Measurements from ENCODE around the gene CCDC148. TPM values are rescaled to one million over a fixed set of nuclear protein-coding genes. Genes with fewer than 3 reads are reported as not detected.

The CCDC148 gene
- total and polyA plus RNA-seq, 2 donors: 0.55 to 1.1 TPM

DNA sequence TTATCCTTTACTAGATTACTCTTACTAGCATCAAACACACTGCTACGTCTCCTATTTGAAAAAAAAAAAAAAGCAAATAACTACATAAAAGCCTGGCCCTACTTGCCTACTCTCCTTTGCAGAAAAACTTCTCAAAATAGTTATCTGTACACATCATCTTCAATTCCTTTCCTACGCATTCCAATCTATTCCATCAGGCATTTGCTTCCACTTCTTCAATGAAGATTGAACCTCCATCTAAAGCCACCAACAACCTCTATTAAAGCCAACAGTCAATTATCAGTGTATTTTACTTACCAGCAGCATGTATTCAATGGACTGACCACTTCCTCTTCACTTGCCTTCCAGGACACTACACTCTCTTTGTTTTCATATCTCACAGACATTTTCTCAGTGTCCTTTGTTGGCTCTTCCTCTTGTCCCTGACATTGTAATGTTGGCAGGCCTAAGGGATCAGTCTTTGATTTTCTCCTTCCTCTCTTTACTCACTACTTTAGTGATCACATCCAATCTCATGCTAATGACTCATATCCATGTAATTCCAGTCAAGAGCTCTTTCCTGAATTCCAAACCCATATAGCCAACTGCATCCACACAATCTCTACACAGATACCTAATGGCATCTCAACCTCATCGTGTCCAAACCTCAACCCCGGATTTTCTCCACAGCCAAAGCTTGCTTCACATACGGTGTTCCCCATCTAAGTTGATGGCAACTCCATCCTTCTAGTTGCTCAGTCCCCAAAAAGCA lies 131.3 kb downstream of the CCDC148 start:
- DNase-seq (ENCODE audit: low read depth in 6 of 9, low spot score in 9 of 9): no peak
- Histone ChIP-seq H3K36me3 (ENCODE audit: control insufficient read depth in 2 of 2, insufficient read depth in 2 of 2, low read length in 1 of 2) (no peaks in the 10 kb centered on the region), H3K27me3 (ENCODE audit: control insufficient read depth in 2 of 2, insufficient read depth in 1 of 2, low read length in 1 of 2) (no peaks in the 10 kb centered on the region), H3K4me3 (ENCODE audit: low read length in 2 of 2) (no peak overlapping the region), H3K4me1 (ENCODE audit: control insufficient read depth in 2 of 2, insufficient read depth in 2 of 2, low read length in 2 of 2) (no peaks in the 10 kb centered on the region), H3K9me3 (ENCODE audit: control insufficient read depth in 2 of 2, insufficient read depth in 1 of 2, low read length in 1 of 2) (no peaks in the 10 kb centered on the region), H3K27ac (ENCODE audit: low read depth in 1 of 2, low read length in 1 of 2) (no peak overlapping the region)
- 96% methylated on average over 5 of the region's 5 CpGs for WGBS

- 98% methylated on average over 1 of the region's 1 CpG for WGBS
- no peaks in the 10 kb centered on the region for H3K36me3 ChIP-seq (ENCODE audit: control insufficient read depth in 2 of 2, insufficient read depth in 2 of 2, low read length in 1 of 2)
Observed at GRCh38 chr2:158323381-158323780, 133.2 kb downstream of the CCDC148 start.

DNA sequence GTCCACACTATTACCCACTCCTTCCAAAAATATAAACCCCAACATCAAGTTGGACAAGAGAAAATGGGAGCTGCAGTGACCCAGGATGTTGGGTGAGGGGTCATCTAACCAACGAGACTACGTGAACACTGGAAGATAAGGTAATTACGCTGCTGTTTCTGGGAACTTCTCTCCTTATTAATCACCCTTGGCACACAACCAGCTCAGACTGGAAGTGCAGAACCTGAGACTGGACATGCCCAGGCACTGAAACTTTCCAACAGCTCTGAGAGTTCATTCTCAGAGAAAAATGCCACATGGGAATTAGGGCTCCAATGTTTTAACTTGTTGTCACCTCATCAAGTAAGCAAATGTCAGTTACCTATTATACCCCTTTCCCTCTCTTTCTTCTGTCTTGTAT lies 135.3 kb downstream of the CCDC148 start:
- Histone ChIP-seq H3K4me3 (ENCODE audit: low read length in 2 of 2) (no peak overlapping the region), H3K27me3 (ENCODE audit: control insufficient read depth in 2 of 2, insufficient read depth in 1 of 2, low read length in 1 of 2) (no peaks in the 10 kb centered on the region), H3K36me3 (ENCODE audit: control insufficient read depth in 2 of 2, insufficient read depth in 2 of 2, low read length in 1 of 2) (no peaks in the 10 kb centered on the region), H3K9me3 (ENCODE audit: control insufficient read depth in 2 of 2, insufficient read depth in 1 of 2, low read length in 1 of 2) (no peaks in the 10 kb centered on the region), H3K27ac (ENCODE audit: low read depth in 1 of 2, low read length in 1 of 2) (no peak overlapping the region), H3K4me1 (ENCODE audit: control insufficient read depth in 2 of 2, insufficient read depth in 2 of 2, low read length in 2 of 2) (no peaks in the 10 kb centered on the region)
- 91% methylated on average over 3 of the region's 3 CpGs for whole genome bisulfite sequencing
- no peak for DNase-seq (ENCODE audit: low read depth in 6 of 9, low spot score in 9 of 9)

More at GRCh38 chr2:158323381-158323780, 133.2 kb downstream of the CCDC148 start:
- no peak overlapping the region for H3K4me3 ChIP-seq (ENCODE audit: low read length in 2 of 2)
- no peaks in the 10 kb centered on the region for H3K9me3 ChIP-seq (ENCODE audit: control insufficient read depth in 2 of 2, insufficient read depth in 1 of 2, low read length in 1 of 2)
- no peak overlapping the region for H3K27ac ChIP-seq (ENCODE audit: low read depth in 1 of 2, low read length in 1 of 2)
- no peak for DNase-seq (ENCODE audit: low read depth in 6 of 9, low spot score in 9 of 9)
- H3K27me3 ChIP-seq (ENCODE audit: control insufficient read depth in 2 of 2, insufficient read depth in 1 of 2, low read length in 1 of 2): no peaks in the 10 kb centered on the region
- no peaks in the 10 kb centered on the region for H3K4me1 ChIP-seq (ENCODE audit: control insufficient read depth in 2 of 2, insufficient read depth in 2 of 2, low read length in 2 of 2)

DNA sequence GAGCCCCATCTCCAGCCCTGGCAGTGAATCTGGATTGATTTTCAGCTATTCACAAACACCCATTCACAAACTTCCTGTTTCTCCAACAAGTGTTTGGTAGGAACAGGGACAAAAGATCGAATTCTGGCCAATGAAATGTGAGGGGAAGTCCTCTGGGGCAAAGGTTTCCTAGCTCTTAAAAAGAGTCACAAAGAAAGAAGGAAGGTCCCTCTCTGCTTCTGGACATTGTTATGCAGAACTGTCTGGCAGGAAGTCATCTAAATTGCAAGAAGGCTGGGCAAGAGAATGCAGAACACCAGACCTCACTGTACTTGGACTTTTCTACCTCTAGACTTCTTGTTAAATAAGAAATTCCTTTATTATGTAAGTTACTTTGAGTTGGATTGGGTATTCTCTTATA lies 137.3 kb downstream of the CCDC148 start:
- Histone ChIP-seq H3K27ac (ENCODE audit: low read depth in 1 of 2, low read length in 1 of 2) (no peak overlapping the region), H3K27me3 (ENCODE audit: control insufficient read depth in 2 of 2, insufficient read depth in 1 of 2, low read length in 1 of 2) (no peaks in the 10 kb centered on the region), H3K4me1 (ENCODE audit: control insufficient read depth in 2 of 2, insufficient read depth in 2 of 2, low read length in 2 of 2) (no peaks in the 10 kb centered on the region), H3K4me3 (ENCODE audit: low read length in 2 of 2) (no peak overlapping the region), H3K9me3 (ENCODE audit: control insufficient read depth in 2 of 2, insufficient read depth in 1 of 2, low read length in 1 of 2) (no peaks in the 10 kb centered on the region), H3K36me3 (ENCODE audit: control insufficient read depth in 2 of 2, insufficient read depth in 2 of 2, low read length in 1 of 2) (no peaks in the 10 kb centered on the region)
- no peak for DNase-seq (ENCODE audit: low read depth in 6 of 9, low spot score in 9 of 9)
- WGBS: 93% methylated on average over 1 of the region's 1 CpG

DNA sequence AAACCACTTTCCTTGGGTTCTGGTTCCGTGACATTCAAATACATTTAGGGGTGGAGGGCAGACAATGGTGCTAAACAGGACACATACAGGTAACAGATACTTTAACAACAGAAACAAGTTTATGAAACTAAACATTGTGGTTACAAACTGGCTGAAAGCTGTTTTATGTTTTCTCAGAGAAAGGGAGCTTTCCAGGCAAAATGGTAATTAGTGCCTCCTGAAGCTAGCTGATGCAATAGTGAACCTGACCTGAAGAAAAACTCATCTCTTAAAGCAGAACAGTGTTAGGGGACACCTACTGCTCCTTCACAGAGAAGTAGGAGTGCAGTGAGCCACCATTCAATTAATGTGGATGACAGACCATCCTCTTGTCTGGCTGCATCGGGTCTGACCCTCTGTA lies 138.9 kb downstream of the CCDC148 start:
- H3K27me3 ChIP-seq (ENCODE audit: control insufficient read depth in 2 of 2, insufficient read depth in 1 of 2, low read length in 1 of 2): no peaks in the 10 kb centered on the region
- WGBS: 95% methylated on average over 2 of the region's 2 CpGs
- H3K4me3 ChIP-seq (ENCODE audit: low read length in 2 of 2): no peak overlapping the region
- H3K27ac ChIP-seq (ENCODE audit: low read depth in 1 of 2, low read length in 1 of 2): no peak overlapping the region
- H3K36me3 ChIP-seq (ENCODE audit: control insufficient read depth in 2 of 2, insufficient read depth in 2 of 2, low read length in 1 of 2): no peaks in the 10 kb centered on the region
- H3K4me1 ChIP-seq (ENCODE audit: control insufficient read depth in 2 of 2, insufficient read depth in 2 of 2, low read length in 2 of 2): no peaks in the 10 kb centered on the region
- no peaks in the 10 kb centered on the region for H3K9me3 ChIP-seq (ENCODE audit: control insufficient read depth in 2 of 2, insufficient read depth in 1 of 2, low read length in 1 of 2)
- no peak for DNase-seq (ENCODE audit: low read depth in 6 of 9, low spot score in 9 of 9)

DNA sequence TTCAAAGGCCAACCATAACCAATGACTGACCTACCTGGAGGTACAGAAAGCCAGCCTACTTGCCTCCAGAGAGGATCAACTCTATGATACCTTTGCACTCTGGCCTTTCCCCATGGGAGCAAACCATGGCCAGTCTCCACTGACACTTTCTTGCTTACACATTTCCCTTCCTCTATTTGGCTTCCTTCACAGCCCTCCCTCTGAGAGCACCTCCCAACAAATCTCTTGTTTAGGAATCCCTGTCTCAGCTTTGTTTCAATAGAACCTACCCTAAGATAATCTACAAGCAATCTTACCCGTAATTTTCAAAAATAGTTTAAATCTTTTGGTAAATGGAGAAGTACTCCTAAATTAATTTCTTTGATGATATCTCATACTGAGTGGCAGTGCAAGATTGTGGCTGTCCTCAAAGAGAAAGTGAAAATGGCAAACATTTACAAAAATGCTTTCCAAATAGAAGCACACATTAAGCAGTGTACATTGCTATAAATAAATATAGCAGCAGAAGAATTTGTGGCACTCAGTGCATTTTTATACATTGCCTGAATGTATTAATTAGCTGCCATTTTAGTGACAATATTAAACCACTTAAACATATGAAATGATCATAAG lies 140.6 kb downstream of the CCDC148 start:
- no peak overlapping the region for H3K4me3 ChIP-seq (ENCODE audit: low read length in 2 of 2)
- no peaks in the 10 kb centered on the region for H3K4me1 ChIP-seq (ENCODE audit: control insufficient read depth in 2 of 2, insufficient read depth in 2 of 2, low read length in 2 of 2)
- H3K9me3 ChIP-seq (ENCODE audit: control insufficient read depth in 2 of 2, insufficient read depth in 1 of 2, low read length in 1 of 2): no peaks in the 10 kb centered on the region
- no peak overlapping the region for H3K27ac ChIP-seq (ENCODE audit: low read depth in 1 of 2, low read length in 1 of 2)
- no peak for DNase-seq (ENCODE audit: low read depth in 6 of 9, low spot score in 9 of 9)
- no peaks in the 10 kb centered on the region for H3K27me3 ChIP-seq (ENCODE audit: control insufficient read depth in 2 of 2, insufficient read depth in 1 of 2, low read length in 1 of 2)
- no peaks in the 10 kb centered on the region for H3K36me3 ChIP-seq (ENCODE audit: control insufficient read depth in 2 of 2, insufficient read depth in 2 of 2, low read length in 1 of 2)
- 53% methylated on average over 1 of the region's 1 CpG for WGBS

DNA sequence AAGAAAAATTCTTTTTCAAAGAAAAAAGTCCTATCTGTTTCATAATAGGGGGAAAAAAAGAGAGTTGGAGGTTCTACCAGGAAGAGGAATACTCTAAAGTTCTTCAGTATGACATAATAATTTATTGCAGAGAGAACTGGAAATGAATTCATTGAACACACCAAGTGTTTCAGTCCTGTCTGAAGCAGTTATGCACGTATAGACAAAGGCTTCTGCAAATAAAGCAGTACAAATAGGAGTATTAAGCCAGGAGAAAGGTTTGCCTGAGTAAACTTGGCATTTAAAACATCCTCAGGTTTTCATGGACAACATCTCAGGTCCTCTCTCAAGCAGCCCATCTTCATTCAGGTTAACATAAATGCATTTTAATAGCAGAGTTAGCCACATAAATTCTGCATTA lies 141.6 kb downstream of the CCDC148 start:
- H3K4me3 ChIP-seq (ENCODE audit: low read length in 2 of 2): no peak overlapping the region
- WGBS: 72% methylated on average over 1 of the region's 1 CpG
- no peaks in the 10 kb centered on the region for H3K9me3 ChIP-seq (ENCODE audit: control insufficient read depth in 2 of 2, insufficient read depth in 1 of 2, low read length in 1 of 2)
- H3K27me3 ChIP-seq (ENCODE audit: control insufficient read depth in 2 of 2, insufficient read depth in 1 of 2, low read length in 1 of 2): no peaks in the 10 kb centered on the region
- H3K4me1 ChIP-seq (ENCODE audit: control insufficient read depth in 2 of 2, insufficient read depth in 2 of 2, low read length in 2 of 2): no peaks in the 10 kb centered on the region
- H3K27ac ChIP-seq (ENCODE audit: low read depth in 1 of 2, low read length in 1 of 2): no peak overlapping the region
- no peaks in the 10 kb centered on the region for H3K36me3 ChIP-seq (ENCODE audit: control insufficient read depth in 2 of 2, insufficient read depth in 2 of 2, low read length in 1 of 2)
- DNase-seq (ENCODE audit: low read depth in 6 of 9, low spot score in 9 of 9): no peak

DNA sequence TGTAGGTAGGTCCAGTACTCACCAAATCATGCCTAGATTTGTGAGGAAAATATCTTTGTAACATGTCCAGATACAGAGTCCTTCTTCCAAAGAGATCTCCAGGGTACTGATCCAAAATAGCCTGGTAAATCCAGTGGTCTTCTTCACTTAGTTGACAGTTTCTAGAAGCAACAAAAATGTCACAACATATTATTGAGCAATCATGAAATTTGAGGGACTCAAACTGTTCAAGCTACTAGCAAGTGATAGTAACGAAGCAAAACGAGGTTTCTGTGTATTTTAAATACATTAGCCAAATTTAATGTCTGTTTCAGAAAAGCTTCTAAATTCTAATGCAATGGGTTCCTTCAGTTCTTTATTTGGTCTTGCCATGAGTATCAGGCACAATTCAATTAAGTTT lies 142.8 kb downstream of the CCDC148 start:
- WGBS: 90% methylated on average over 2 of the region's 2 CpGs
- no peak for DNase-seq (ENCODE audit: low read depth in 6 of 9, low spot score in 9 of 9)
- Histone ChIP-seq H3K4me1 (ENCODE audit: control insufficient read depth in 2 of 2, insufficient read depth in 2 of 2, low read length in 2 of 2) (no peaks in the 10 kb centered on the region), H3K4me3 (ENCODE audit: low read length in 2 of 2) (no peak overlapping the region), H3K27ac (ENCODE audit: low read depth in 1 of 2, low read length in 1 of 2) (no peak overlapping the region), H3K27me3 (ENCODE audit: control insufficient read depth in 2 of 2, insufficient read depth in 1 of 2, low read length in 1 of 2) (no peaks in the 10 kb centered on the region), H3K9me3 (ENCODE audit: control insufficient read depth in 2 of 2, insufficient read depth in 1 of 2, low read length in 1 of 2) (no peaks in the 10 kb centered on the region), H3K36me3 (ENCODE audit: control insufficient read depth in 2 of 2, insufficient read depth in 2 of 2, low read length in 1 of 2) (no peaks in the 10 kb centered on the region)

DNA sequence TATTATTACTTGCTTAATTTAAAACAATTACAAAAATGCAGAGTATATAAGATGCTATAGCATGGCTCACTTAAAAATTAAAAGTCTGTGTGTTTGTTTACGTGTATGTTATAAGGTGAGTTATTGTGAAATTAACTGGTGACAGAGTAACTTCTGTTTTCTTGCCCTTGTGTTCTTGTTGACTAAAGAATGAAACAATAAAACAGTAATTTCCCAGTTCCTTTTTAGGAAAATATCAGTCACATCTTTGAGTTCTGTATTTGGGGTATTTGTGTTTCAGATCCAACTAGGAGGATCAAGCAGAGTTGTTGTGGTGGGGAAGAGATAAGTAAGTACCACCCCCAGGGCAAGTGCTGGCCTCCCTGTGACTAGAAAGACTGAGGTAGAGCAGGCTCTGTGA lies 143.6 kb downstream of the CCDC148 start:
- no peaks in the 10 kb centered on the region for H3K9me3 ChIP-seq (ENCODE audit: control insufficient read depth in 2 of 2, insufficient read depth in 1 of 2, low read length in 1 of 2)
- 95% methylated on average over 1 of the region's 1 CpG for WGBS
- no peaks in the 10 kb centered on the region for H3K36me3 ChIP-seq (ENCODE audit: control insufficient read depth in 2 of 2, insufficient read depth in 2 of 2, low read length in 1 of 2)
- no peak overlapping the region for H3K27ac ChIP-seq (ENCODE audit: low read depth in 1 of 2, low read length in 1 of 2)
- no peaks in the 10 kb centered on the region for H3K27me3 ChIP-seq (ENCODE audit: control insufficient read depth in 2 of 2, insufficient read depth in 1 of 2, low read length in 1 of 2)
- no peak for DNase-seq (ENCODE audit: low read depth in 6 of 9, low spot score in 9 of 9)
- H3K4me1 ChIP-seq (ENCODE audit: control insufficient read depth in 2 of 2, insufficient read depth in 2 of 2, low read length in 2 of 2): no peaks in the 10 kb centered on the region
- no peak overlapping the region for H3K4me3 ChIP-seq (ENCODE audit: low read length in 2 of 2)

Measured in thymus (tissue), 11 donors.